ENCODE measurements around the gene TSEN54.

TSEN54 gene

GRCh38 chr17:75485688-75486087 is 30.6 kb upstream of the TSEN54 start:
- ChIA-PET CTCF (interaction anchor here (2.9 kb wide), 1 partner anchor 9 kb away, joined by 9 read pairs; no protein-coding TSS in a partner anchor), POLR2A (no interaction called here)
- TF ChIP-seq, protein P1, sequence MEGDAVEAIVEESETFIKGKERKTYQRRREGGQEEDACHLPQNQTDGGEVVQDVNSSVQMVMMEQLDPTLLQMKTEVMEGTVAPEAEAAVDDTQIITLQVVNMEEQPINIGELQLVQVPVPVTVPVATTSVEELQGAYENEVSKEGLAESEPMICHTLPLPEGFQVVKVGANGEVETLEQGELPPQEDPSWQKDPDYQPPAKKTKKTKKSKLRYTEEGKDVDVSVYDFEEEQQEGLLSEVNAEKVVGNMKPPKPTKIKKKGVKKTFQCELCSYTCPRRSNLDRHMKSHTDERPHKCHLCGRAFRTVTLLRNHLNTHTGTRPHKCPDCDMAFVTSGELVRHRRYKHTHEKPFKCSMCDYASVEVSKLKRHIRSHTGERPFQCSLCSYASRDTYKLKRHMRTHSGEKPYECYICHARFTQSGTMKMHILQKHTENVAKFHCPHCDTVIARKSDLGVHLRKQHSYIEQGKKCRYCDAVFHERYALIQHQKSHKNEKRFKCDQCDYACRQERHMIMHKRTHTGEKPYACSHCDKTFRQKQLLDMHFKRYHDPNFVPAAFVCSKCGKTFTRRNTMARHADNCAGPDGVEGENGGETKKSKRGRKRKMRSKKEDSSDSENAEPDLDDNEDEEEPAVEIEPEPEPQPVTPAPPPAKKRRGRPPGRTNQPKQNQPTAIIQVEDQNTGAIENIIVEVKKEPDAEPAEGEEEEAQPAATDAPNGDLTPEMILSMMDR (IDR thresholded peaks at IDR 0.05; ENCODE audit: insufficient read depth, low read length, missing control alignments), result no peak

GRCh38 chr17:75486151-75486550 is 30.2 kb upstream of the TSEN54 start:
- no peak overlapping the region for H3K4me3 ChIP-seq (ENCODE audit: low read depth, low read length)
- DNase-seq (ENCODE audit: low read depth, low spot score), result no peak
- TF ChIP-seq, protein P1 (IDR thresholded peaks at IDR 0.05; ENCODE audit: insufficient read depth, low read length, missing control alignments), result no peak
- POLR2A ChIA-PET, result no interaction called here
- CTCF ChIA-PET, result interaction anchor here (1.2 to 2.9 kb wide), 3 partner anchors 9 to 216 kb away, joined by 3 to 9 read pairs (median 5); no protein-coding TSS in a partner anchor

More at GRCh38 chr17:75485688-75486087, 30.6 kb upstream of the TSEN54 start:
- no peak for DNase-seq (ENCODE audit: low read depth, low spot score)
- H3K4me3 ChIP-seq (ENCODE audit: low read depth, low read length), result no peak overlapping the region

GRCh38 chr17:75486951-75487350 is 29.4 kb upstream of the TSEN54 start:
- CTCF ChIA-PET, result interaction anchor here (0.6 to 2.9 kb wide), 9 partner anchors 10 to 217 kb away, joined by 3 to 9 read pairs (median 3); no protein-coding TSS in a partner anchor
- POLR2A ChIA-PET, result no interaction called here
- TF ChIP-seq, protein P1 (IDR thresholded peaks at IDR 0.05; ENCODE audit: insufficient read depth, low read length, missing control alignments), result no peak
- DNase-seq (ENCODE audit: low read depth, low spot score), result no peak
- H3K4me3 ChIP-seq (ENCODE audit: low read depth, low read length), result no peak overlapping the region

DNA sequence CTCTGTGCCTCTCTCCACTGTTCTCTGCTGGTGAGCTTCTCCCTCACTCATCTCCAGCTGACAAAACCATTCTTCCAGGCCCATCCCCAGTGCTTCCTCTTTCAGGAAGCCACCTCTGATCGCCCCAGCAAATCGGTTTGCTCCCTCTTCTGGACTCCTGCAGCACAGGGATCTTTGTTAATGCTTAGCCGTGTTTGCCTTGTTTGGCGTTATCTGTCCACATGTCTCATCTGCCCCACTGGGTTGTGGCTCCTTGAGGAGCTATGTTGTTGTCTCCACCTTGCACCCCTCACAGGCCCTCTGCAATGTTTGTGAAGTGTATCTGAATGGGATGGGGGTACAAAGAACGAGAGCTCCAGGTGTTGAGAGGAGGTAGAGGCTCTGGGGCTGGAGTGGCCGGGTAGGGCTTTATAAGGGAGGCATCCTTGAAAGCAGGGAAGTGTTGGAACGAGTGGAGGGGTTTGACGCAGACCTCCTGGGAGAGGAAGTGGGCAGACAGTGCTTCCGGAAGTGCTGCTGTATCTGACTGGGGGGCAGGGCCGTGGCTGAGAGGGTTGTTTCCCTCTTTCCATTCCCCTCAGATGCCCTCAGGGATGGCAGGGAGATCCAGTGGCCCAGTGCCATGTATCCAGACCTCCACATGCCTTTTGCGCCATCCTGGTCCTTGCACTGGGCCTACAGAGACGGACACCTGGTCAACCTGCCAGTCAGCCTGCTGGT is 28.8 kb upstream of the TSEN54 start:
- no peak overlapping the region for H3K4me3 ChIP-seq (ENCODE audit: low read depth, low read length)
- POLR2A ChIA-PET, result no interaction called here
- CTCF ChIA-PET, result interaction anchor here (0.6 to 2.9 kb wide), 10 partner anchors 10 to 217 kb away, joined by 3 to 9 read pairs (median 3); no protein-coding TSS in a partner anchor
- no peak for DNase-seq (ENCODE audit: low read depth, low spot score)
- TF ChIP-seq, protein P1 (IDR thresholded peaks at IDR 0.05; ENCODE audit: insufficient read depth, low read length, missing control alignments), result no peak

DNA sequence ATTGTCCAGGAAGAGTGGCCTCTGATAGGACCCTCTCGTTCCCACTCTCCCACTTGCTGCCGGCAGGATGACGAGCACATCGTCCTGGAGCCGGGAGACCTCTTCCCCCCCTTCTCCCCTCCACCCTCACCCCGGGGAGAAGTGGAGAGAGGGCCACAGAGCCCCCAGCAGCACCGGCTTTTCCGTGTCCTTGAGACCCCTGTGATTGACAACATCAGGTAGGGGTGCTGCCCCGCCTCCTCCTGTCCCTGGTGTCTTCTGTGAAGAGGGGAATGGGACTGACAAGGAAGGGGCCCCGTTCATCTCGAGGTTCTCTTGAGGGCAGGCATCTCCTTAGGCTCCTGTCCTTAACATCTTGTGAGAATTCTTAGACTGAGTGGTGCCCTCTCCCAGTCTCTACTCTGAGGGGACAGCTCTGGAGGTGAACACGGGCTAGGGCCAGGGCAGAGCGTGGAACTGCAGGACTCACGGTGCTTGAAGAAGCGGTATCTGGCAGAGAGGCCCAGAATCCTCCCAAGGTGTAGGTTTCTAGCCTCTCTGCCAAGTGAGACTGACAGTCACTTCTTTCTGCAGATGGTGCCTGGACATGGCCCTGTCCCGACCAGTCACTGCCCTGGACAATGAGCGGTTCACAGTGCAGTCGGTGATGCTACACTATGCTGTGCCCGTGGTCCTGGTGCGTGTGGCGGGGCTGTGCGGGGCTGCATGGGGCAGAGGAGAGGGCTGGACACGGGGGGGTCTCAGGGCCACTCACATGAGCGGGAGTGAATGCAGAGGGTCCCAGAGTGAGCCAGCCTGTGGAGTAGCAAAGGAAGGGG is 27.4 kb upstream of the TSEN54 start:
- ChIA-PET POLR2A (no interaction called here), CTCF (interaction anchor here (1.0 kb wide), 1 partner anchor 144 kb away, joined by 3 read pairs; the partner anchor contains the start of gene SMIM5)
- DNase-seq (ENCODE audit: low read depth, low spot score), result no peak
- TF ChIP-seq, protein P1 (IDR thresholded peaks at IDR 0.05; ENCODE audit: insufficient read depth, low read length, missing control alignments), result no peak
- no peak overlapping the region for H3K4me3 ChIP-seq (ENCODE audit: low read depth, low read length)

DNA sequence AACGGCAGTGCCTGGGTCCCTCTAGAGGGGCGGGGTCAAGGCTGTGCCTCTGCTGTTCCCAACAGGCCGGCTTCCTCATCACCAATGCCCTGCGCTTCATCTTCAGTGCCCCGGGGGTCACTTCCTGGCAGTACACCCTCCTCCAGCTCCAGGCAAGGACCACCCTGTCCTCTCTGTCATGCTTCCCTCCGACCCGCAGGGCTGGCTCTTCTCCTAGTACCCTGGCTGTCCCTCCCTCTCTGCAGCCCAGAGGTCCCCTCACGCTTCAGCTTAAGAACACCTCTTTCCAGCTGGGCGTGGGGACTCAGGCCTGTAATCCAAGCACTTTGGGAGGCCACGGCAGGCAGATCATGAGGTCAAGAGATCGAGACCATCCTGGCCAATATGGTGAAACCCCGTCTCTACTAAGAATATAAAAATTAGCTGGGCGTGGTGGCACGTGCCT is 26.8 kb upstream of the TSEN54 start:
- ChIA-PET CTCF (interaction anchor here (1.0 kb wide), 1 partner anchor 143 kb away, joined by 3 read pairs; the partner anchor contains the start of gene SMIM5), POLR2A (no interaction called here)
- TF ChIP-seq, protein P1 (IDR thresholded peaks at IDR 0.05; ENCODE audit: insufficient read depth, low read length, missing control alignments), result no peak

More for the DNA sequence above, 26.8 kb upstream of the TSEN54 start:
- no peak overlapping the region for H3K4me3 ChIP-seq (ENCODE audit: low read depth, low read length)
- DNase-seq (ENCODE audit: low read depth, low spot score), result no peak
